HFF-Myc (cell line): ENCODE measurements around the gene ADAMTSL1.

Experiments used
- DNase-seq: peaks from one replicate; pipeline ENCODE4 v3.0.0-alpha.2; 2011; ENCODE audit warnings: low read depth; ENCODE audit errors: extremely low read depth
- H3K4me3 ChIP-seq: replicated peaks from 2 replicates; pipeline ENCODE4 v1.5.1; 2011; ENCODE audit warnings: low read depth, mild to moderate bottlenecking, control low read depth, low read length
- TF ChIP-seq, protein P1 (sequence below): IDR thresholded peaks from 2 replicates; pipeline ENCODE4 v1.5.1; 2012; ENCODE audit warnings: mild to moderate bottlenecking, low read depth, low read length, control low read depth; ENCODE audit errors: missing control alignments

The ADAMTSL1 gene

GRCh38 chr9:18920141-18921084 is 446.5 kb downstream of the ADAMTSL1 start:
- DNase-seq, result no peak
- TF ChIP-seq, protein P1, sequence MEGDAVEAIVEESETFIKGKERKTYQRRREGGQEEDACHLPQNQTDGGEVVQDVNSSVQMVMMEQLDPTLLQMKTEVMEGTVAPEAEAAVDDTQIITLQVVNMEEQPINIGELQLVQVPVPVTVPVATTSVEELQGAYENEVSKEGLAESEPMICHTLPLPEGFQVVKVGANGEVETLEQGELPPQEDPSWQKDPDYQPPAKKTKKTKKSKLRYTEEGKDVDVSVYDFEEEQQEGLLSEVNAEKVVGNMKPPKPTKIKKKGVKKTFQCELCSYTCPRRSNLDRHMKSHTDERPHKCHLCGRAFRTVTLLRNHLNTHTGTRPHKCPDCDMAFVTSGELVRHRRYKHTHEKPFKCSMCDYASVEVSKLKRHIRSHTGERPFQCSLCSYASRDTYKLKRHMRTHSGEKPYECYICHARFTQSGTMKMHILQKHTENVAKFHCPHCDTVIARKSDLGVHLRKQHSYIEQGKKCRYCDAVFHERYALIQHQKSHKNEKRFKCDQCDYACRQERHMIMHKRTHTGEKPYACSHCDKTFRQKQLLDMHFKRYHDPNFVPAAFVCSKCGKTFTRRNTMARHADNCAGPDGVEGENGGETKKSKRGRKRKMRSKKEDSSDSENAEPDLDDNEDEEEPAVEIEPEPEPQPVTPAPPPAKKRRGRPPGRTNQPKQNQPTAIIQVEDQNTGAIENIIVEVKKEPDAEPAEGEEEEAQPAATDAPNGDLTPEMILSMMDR, result no peak
- no peak overlapping the region for H3K4me3 ChIP-seq

GRCh38 chr9:18921366-18922075 is 447.6 kb downstream of the ADAMTSL1 start:
- no peak overlapping the region for H3K4me3 ChIP-seq
- TF ChIP-seq, protein P1, result no peak
- DNase-seq, result no peak

GRCh38 chr9:18922161-18922885 is 448.4 kb downstream of the ADAMTSL1 start:
- no peak overlapping the region for H3K4me3 ChIP-seq
- no peak for DNase-seq
- TF ChIP-seq, protein P1, result no peak

DNA sequence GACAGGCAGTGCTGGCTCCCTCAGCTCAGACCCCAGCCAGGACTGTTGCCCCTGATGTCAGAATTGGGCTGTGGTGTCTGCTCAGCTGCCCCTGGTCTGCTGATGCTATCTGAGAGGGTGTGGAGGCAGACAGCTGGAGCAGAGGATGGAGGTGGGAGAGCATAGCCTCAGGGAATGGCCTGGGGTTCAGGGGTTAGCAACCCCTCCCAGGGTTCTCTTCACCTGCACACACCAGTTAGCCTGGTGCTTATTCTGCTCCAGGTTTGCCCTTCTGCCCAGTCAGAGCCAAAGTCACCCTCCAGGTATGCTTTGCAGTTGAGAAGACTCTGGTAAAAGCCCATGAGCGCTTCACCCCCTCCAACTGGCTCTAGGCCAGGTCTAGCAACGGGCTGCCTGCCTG is 449.2 kb downstream of the ADAMTSL1 start:
- no peak overlapping the region for H3K4me3 ChIP-seq
- TF ChIP-seq, protein P1, result no peak
- DNase-seq, result no peak

GRCh38 chr9:18923671-18924430 is 449.9 kb downstream of the ADAMTSL1 start:
- DNase-seq, result no peak
- TF ChIP-seq, protein P1, result no peak
- H3K4me3 ChIP-seq, result no peak overlapping the region

DNA sequence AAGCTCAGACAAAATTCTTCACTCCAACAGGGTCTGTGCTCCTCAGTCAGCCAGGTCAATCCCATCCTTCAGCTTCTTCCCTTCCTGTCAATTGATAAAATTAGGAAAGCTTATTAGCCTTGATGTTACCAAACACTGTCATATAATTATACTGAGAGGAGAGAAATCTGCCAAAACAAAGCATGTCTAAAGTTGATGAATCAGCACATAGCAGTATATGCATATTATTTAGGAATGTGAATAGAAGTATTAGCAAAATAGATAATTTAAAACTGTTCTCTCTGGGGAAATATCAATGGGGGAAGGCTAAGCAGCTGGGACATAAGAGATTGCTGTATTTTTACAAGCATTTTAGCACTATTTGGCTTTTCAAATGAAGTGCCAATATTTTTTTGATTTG is 451.9 kb downstream of the ADAMTSL1 start:
- H3K4me3 ChIP-seq, result no peak overlapping the region
- DNase-seq, result no peak
- TF ChIP-seq, protein P1, result no peak
